ENCODE measurements around the gene PHACTR2.
"Not testable (repeated sequence)": the region's sequence is repeated elsewhere in the genome, so short reads cannot be mapped to it uniquely, and the experiment has no call there.

Gene PHACTR2

GRCh38 chr6:143773506-143774150 is 95.9 kb downstream of the PHACTR2 start:
- DNase-seq = no peak

- DNase-seq = no peak
These were observed 96.6 kb downstream of the PHACTR2 start for GRCh38 chr6:143774347-143774746.

DNA sequence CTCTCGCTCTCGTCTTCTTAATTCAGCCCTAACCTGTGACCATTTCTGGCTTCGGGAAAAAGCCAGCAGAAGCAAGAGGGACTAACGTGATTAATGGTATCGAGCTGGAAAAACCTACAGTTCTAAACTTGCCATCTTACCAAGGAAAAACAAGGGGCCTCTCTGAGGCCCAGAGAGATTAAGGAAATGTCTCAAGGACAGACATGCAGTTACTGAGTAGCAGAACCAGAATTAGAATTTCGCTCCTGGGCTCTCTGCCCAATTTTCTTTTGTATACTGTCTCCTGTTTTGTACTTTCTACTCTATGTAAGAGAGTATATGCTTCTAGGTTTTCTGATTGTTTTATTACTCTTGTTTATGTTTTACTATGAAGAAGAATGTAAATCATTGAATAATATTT is 97.6 kb downstream of the PHACTR2 start:
- no peak for DNase-seq

- no peak for DNase-seq
These were observed 101.2 kb downstream of the PHACTR2 start for GRCh38 chr6:143778926-143779325.

DNA sequence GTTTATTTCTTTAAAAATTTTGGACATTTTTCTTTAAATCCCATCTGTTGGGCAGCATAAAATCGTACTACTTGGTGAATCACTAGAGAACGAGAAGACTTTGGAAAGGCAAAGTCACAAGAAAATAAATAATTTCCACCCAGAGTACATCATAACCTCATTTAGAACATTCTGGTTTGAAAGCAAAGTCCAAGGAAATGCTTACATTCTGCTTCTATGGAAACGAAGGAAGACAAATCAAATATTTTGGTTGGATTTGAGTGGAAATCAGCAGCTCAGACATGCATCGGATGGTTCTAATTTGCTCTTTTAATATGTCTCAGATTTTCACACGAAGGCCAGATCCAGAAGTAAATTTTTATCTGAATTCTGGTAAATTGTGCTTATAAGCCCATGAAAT is 104.7 kb downstream of the PHACTR2 start:
- DNase-seq = no peak

DNA sequence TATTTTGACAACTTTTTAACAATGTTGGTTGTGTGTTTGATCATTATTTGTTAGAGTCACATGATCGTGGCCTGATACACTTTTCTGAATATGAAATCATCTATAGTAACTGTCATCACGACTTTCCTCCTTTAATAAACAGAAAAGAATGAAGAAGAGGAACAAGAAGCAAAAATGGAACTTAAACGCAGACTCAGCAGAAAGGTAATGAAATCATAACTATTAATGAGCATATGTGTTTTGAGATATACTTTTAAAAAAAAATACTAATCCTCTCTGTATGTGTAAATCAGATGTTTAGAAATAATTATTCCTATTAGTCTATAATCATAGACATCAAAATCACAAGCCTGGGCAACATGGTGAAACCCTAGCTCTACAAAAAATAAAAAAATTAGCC is 105.3 kb downstream of the PHACTR2 start:
- no peak for DNase-seq

GRCh38 chr6:143784316-143784715 is 106.6 kb downstream of the PHACTR2 start:
- no peak for DNase-seq

- DNase-seq = not testable (repeated sequence)
These were observed 108.6 kb downstream of the PHACTR2 start for GRCh38 chr6:143786371-143786770.

- no peak for DNase-seq
These were observed 114.9 kb downstream of the PHACTR2 start for GRCh38 chr6:143792402-143793279.

DNA sequence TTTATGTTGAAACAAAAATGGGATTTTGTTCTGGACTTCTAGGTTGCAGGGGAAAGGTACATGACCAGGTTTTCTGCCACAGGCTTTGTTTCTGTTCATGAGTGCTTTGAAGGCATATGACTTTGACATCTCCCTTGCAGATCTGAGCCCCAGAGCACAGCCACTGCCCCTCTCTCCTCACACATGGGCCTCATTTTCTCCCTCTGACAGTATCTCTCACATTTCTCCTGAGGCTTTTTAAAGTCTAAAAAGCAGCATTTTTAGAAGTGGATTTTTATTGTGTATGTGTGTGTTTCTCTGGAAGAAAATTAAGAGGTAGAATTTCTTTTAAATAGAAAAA is 115.5 kb downstream of the PHACTR2 start:
- DNase-seq = no peak

- not testable (repeated sequence) for DNase-seq
These were observed 118.8 kb downstream of the PHACTR2 start for GRCh38 chr6:143796551-143796950.

GRCh38 chr6:143798487-143798886 is 120.7 kb downstream of the PHACTR2 start:
- not testable (repeated sequence) for DNase-seq

GRCh38 chr6:143802833-143803565 is 125.2 kb downstream of the PHACTR2 start:
- no peak for DNase-seq

DNA sequence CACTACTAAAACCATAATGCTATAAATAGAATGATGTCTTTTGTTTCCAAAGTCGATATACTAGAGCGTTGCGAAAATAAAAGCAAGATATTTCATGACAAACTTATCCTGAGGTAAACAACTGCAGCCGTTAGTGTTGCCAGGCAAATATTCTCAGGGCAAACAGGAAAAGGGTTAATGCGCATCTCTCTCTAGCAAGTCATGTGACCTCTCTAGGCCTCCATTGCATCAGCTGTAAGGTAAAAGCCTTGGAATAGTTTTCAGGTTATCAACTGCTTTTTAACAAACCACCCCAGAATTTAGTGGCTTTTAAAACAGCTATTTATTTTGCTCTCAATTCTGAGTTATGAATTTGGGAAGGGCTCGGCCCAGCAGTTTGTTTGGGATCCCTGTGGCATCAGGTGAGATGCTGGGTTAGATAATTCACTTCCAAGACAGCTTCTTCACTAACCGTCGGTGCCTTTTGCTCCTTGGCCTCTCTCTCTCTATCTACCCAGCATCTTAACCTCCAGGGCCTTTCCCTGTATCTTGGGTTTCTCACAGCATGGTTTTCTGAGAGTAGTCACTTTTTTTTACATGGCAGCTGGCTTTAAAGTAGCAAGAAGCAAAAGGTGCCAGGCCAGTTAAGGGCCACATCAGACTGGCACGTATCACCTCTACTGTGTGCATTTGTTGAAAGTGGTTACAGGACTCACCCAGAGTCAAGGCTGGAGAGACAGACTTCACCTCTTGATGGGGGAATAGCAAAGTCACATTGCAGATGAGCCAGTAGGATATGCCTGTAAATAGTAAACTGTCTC is 126.2 kb downstream of the PHACTR2 start:
- DNase-seq = no peak

GRCh38 chr6:143804835-143805239 is 127.1 kb downstream of the PHACTR2 start:
- no peak for DNase-seq

DNA sequence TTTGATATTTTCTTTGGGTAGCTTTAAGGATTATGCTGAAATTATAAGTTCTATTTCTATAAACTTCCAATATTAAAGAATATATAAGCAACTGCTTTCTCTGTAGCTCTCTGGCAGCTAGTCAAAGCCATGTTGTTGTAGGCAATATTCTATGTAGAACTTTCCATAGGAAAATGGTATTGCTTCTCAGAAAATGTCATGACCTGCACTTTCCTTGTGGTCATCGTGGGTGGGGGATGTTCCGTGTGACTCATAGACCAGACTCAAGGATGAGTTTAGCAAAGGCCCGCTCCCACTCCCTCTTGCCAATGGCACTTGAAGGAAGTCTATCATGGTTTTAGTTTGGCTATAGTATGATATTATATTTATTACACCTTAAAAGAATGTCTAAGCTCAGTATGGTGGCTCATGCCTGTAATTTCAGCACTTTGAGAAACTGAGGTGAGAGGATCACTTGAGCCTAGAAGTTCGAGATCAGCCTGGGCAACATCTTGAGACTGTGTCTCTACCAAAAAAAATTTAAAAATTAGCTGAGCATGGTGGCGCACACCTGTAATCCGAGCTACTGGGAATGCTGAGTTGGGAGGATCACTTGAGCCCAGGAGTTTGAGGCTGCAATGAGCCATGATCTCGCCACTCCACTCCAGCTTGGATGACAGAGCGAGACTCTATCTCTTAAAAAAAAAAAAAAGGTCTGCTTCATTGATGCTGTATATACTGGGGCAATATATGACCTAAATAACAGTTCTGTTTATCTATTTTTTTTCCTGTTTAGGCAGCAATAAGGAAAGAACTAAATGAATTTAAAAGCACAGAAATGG is 128.7 kb downstream of the PHACTR2 start:
- DNase-seq = no peak

DNA sequence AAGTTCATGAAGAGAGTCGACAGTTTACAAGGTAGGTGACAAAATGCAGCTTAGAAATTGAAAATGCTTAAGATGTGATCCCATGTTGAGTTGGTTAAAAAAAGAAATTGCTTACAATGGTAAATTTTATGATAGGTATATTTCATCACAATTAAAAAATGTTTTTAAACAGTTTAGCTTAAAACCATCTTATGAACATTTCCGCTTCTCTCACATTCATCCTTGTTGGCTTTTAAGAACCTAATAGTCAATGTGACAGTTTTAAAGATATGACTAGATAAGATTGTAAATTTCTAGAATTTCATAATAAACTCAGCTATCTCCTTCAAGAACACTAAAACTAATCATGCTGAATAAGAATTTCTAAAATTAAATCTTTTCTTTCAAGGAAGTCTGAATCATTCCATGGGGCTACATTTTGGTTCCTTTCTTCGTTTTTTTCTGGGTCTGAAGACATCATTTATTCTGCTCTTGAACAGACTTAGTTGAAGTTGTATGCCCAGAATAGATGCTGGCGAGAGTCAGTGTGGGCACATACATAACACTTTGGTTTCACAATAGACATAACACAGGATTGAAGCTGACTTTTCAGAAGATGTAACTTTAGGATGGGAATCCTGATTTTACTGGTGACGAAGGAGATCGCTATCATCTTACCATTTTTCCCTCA is 129.5 kb downstream of the PHACTR2 start:
- DNase-seq = no peak

GRCh38 chr6:143810745-143811144 is 133.0 kb downstream of the PHACTR2 start:
- DNase-seq = no peak

DNA sequence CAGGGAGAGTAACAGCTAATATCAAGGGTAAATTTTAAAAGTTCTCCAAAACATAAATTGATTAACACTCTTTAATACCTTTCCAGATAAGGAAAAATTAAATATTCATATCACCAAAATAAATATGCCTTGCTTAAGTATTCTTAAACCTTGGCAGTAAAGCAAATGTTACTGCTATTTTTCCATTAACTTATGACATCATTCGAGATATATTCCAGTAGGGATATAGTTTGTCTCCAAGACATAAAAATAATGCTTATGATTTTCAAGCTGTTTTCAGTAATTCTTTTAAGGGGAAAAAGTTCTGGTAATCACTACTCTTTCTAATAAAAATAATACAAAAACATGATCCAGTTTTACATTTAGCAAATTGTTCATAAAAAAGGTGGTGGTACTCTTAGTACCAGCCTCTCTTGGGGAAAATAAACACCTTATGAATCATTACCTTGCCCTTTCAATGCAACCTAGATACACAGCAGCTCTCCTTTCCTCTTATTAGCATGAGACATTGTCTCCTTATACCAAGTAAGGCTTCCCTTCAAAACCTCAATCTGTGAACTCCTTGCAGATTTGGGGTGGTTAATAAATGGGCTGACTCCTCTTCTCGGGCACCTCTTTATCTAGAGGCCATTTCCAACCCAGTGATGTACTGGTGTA is 133.9 kb downstream of the PHACTR2 start:
- no peak for DNase-seq

DNA sequence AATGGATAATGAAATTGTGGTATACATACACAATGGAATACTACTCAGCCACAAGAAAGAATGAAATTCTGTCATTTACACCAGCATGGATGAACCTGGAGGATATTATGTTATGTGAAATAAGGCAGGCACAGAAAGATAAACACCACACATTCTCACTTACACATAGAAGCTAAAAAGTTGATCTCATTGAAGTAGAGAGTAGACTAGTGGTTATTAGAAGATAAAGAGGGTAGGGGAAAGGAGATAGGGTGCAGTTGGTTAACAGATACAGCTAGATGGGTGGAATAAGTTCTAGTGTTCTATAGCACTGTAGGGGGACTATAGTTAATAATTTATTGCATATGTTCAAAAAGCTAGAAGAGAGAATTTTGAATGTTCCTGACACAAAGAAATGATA is 139.9 kb downstream of the PHACTR2 start:
- no peak for DNase-seq

DNA sequence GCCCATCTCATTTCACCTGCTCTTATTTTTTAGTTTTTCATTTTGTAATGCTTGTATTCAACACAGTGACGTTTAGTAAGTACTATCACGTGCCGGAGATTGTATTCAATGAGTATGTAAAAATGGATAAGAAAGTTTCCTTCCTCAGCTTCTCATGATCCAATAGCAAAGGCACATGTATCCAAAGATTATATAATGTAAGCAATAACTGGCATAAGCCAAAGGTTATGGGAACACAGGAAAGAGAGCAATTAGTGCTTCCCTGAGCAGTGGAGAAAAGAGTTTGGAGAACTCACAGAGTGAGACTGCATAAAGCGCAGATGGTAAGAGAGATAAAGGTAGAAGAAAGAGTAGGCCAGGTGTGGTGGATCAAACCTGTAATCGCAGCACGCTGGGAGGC is 143.6 kb downstream of the PHACTR2 start:
- no peak for DNase-seq

All from DMS79 (cell line).